Kidney (tissue), 14 donors: ENCODE data around the gene PSMB11. TPM values are rescaled to one million over a fixed set of nuclear protein-coding genes. Genes with fewer than 3 reads are reported as not detected.

ENCODE experiments used
- DNase-seq, 5 donors: peaks; one replicate each; pipeline ENCODE4 v3.0.0-alpha.2; 2013 to 2020
- FAIRE-seq: peaks from 2 replicates; lab custom pipeline; 2012; peaks lifted over from hg19 to GRCh38; lab: Jason Lieb, UNC
- H3K27ac ChIP-seq, 2 donors: one replicate each; pipeline ENCODE4 v1.7.0; 2013; ENCODE audit warnings: low read depth in 2 of 2, low read length in 2 of 2, inconsistent platforms in 1 of 2
- H3K27me3 ChIP-seq: one replicate; pipeline ENCODE4 v1.7.1; 2013; ENCODE audit warnings: low read length, inconsistent platforms; ENCODE audit not compliant: control insufficient read depth, insufficient read depth
- H3K36me3 ChIP-seq, 3 donors: one replicate each; pipeline versions ENCODE4 v1.7.0 to v1.7.1; 2013; ENCODE audit warnings: low read length in 3 of 3, control low read depth in 1 of 3, inconsistent platforms in 1 of 3; ENCODE audit not compliant: insufficient read depth in 3 of 3, control insufficient read depth in 2 of 3
- H3K4me1 ChIP-seq, 3 donors: one replicate each; pipeline versions ENCODE4 v1.7.0 to v1.7.1; 2013; ENCODE audit warnings: low read length in 3 of 3, inconsistent platforms in 1 of 3, low read depth in 1 of 3; ENCODE audit not compliant: control insufficient read depth in 2 of 3, insufficient read depth in 2 of 3
- H3K4me3 ChIP-seq, 3 donors: one replicate each; pipeline versions ENCODE4 v1.7.0 to v1.8.1; 2013; ENCODE audit warnings: low read length in 3 of 3, control low read depth in 1 of 3, inconsistent platforms in 1 of 3
- H3K9ac ChIP-seq, 3 donors: one replicate each; pipeline versions ENCODE4 v1.7.0 to v1.7.1; 2013; ENCODE audit warnings: low read length in 3 of 3, control low read depth in 1 of 3, inconsistent platforms in 1 of 3
- H3K9me3 ChIP-seq, 3 donors: one replicate each; pipeline versions ENCODE4 v1.7.0 to v1.7.1; 2013; ENCODE audit warnings: low read length in 3 of 3, control low read depth in 1 of 3, inconsistent platforms in 1 of 3; ENCODE audit not compliant: control insufficient read depth in 2 of 3, insufficient read depth in 1 of 3
- CTCF ChIP-seq: IDR thresholded peaks from 3 replicates; pipeline ENCODE4 v1.5.1; 2012; ENCODE audit warnings: mild to moderate bottlenecking, moderate library complexity, borderline replicate concordance; ENCODE audit not compliant: insufficient read depth; ENCODE audit errors: extremely low read depth
- intact Hi-C: fragments of 100-400 bp; cut with DNase I; formaldehyde crosslinking; loops from one replicate; pipeline ENCODE4 v1.11.1; 2022
- polyA plus RNA-seq: library from polyadenylated mRNA; stranded (reverse); fragments of 350-450 nt; fragmentation: Illumina TruSeq; extraction: RNeasy Lipid Tissue Mini Kit (QIAGEN cat#74804); gene quantifications from one replicate; pipeline ENCODE4 v1.2.3, GENCODE V29; 2014; ENCODE audit warnings: low read depth, low replicate concordance; ENCODE audit not compliant: insufficient read depth
- total RNA-seq: library from RNA; stranded (reverse); fragmentation: NEBNext Ultra II Directional; extraction: Animal tissue kit (Norgen Biotek cat#: 25700); gene quantifications from one replicate; pipeline ENCODE4 v1.2.1, GENCODE V29; 2021
- donor health status: control.
- donor health status: control.
- donor health status: control.
- donor health status: control.
- donor health status: control.
- donor health status: DM: yes; HTN: yes; CAD: no.
- donor health status: Normal renal cell carcinoma (clear cell type).

PSMB11 gene
- total and polyA plus RNA-seq, 2 donors from 2014 or later, result not detected

- H3K27me3 ChIP-seq, result no peaks in the 10 kb centered on the region
Measured at GRCh38 chr14:23018107-23018506, 23.9 kb upstream of the PSMB11 start.

GRCh38 chr14:23020143-23021128 lies 21.6 kb upstream of the PSMB11 start:
- no peaks in the 10 kb centered on the region for H3K27me3 ChIP-seq
- TF ChIP-seq CTCF, result no peak
- intact Hi-C loops, result no loop called here
- FAIRE-seq (no peak), DNase-seq (peak in 1 of 5 donors; percentile 15)
- no peak overlapping the region for H3K27ac ChIP-seq
- no peak overlapping the region for H3K4me3 ChIP-seq
- H3K36me3 ChIP-seq, result peaks cover 0 to 3% (median 0%) of the 10 kb centered on the region in 3 donors
- peaks cover 0 to 3% (median 0%) of the 10 kb centered on the region in 3 donors for H3K4me1 ChIP-seq
- H3K9ac ChIP-seq, result no peak overlapping the region
- no peaks in the 10 kb centered on the region for H3K9me3 ChIP-seq

More at GRCh38 chr14:23018107-23018506, 23.9 kb upstream of the PSMB11 start:
- FAIRE-seq (no peak), DNase-seq (no peak)
- Histone ChIP-seq H3K27ac (no peak overlapping the region), H3K36me3 (no peaks in the 10 kb centered on the region), H3K9me3 (no peaks in the 10 kb centered on the region), H3K4me1 (no peaks in the 10 kb centered on the region), H3K9ac (no peak overlapping the region), H3K4me3 (no peak overlapping the region)
- TF ChIP-seq CTCF, result no peak
- intact Hi-C loops, result no loop called here

GRCh38 chr14:23021434-23021833 lies 20.6 kb upstream of the PSMB11 start:
- intact Hi-C loops, result no loop called here
- H3K4me3 ChIP-seq, result no peak overlapping the region
- DNase-seq (peak in 1 of 5 donors; percentile 38), FAIRE-seq (no peak)
- no peak for TF ChIP-seq CTCF
- no peaks in the 10 kb centered on the region for H3K9me3 ChIP-seq
- H3K9ac ChIP-seq, result no peak overlapping the region
- no peak overlapping the region for H3K27ac ChIP-seq
- peaks cover 0 to 9% (median 8%) of the 10 kb centered on the region in 3 donors for H3K36me3 ChIP-seq
- H3K4me1 ChIP-seq, result peaks cover 0 to 5% (median 0%) of the 10 kb centered on the region in 3 donors
- no peaks in the 10 kb centered on the region for H3K27me3 ChIP-seq
